Ishikawa (cell line): ENCODE results near the gene SNCAIP.
A peak's percentile ranks its signal among the peaks of the same experiment; 100 is the strongest.

ENCODE experiments used
- CEBPB ChIP-seq: IDR thresholded peaks from 2 replicates; pipeline ENCODE4 v1.6.1; 2012
- CREB1 ChIP-seq: IDR thresholded peaks from 2 replicates; pipeline ENCODE4 v1.6.1; 2012; ENCODE audit warnings: low read depth
- EGR1 ChIP-seq: IDR thresholded peaks from 2 replicates; pipeline ENCODE4 v1.6.1; 2012
- EP300 ChIP-seq: IDR thresholded peaks from 2 replicates; pipeline ENCODE4 v1.6.1; 2012; ENCODE audit warnings: borderline replicate concordance
- FOXM1 ChIP-seq: IDR thresholded peaks from 2 replicates; pipeline ENCODE4 v1.6.1; 2012; ENCODE audit warnings: low read depth, borderline replicate concordance
- MAX ChIP-seq: IDR thresholded peaks from 2 replicates; pipeline ENCODE4 v1.6.1; 2012
- NFIC ChIP-seq: IDR thresholded peaks from 2 replicates; pipeline ENCODE4 v1.6.1; 2012
- RAD21 ChIP-seq: IDR thresholded peaks from 2 replicates; pipeline ENCODE4 v1.6.1; 2012; ENCODE audit warnings: low read depth
- REST ChIP-seq: IDR thresholded peaks from 2 replicates; pipeline ENCODE4 v1.6.1; 2012; ENCODE audit warnings: low read depth, mild to moderate bottlenecking
- TAF1 ChIP-seq: IDR thresholded peaks from 2 replicates; pipeline ENCODE4 v1.6.1; 2012; ENCODE audit warnings: low read depth, mild to moderate bottlenecking
- TCF12 ChIP-seq: IDR thresholded peaks from 2 replicates; pipeline ENCODE4 v1.6.1; 2012; ENCODE audit warnings: low read depth
- TEAD4 ChIP-seq: IDR thresholded peaks from 2 replicates; pipeline ENCODE4 v1.6.1; 2012
- USF1 ChIP-seq: IDR thresholded peaks from 2 replicates; pipeline ENCODE4 v1.6.1; 2012
- YY1 ChIP-seq: IDR thresholded peaks from 2 replicates; pipeline ENCODE4 v1.6.1; 2012; ENCODE audit warnings: low read depth
- ZBTB7A ChIP-seq: IDR thresholded peaks from 2 replicates; pipeline ENCODE4 v1.6.1; 2012; ENCODE audit warnings: low read depth

The SNCAIP gene

GRCh38 chr5:122468351-122469116 is 156.5 kb downstream of the SNCAIP start:
- TF ChIP-seq ZBTB7A (no peak), USF1 (peak; percentile 64), TAF1 (no peak), TCF12 (no peak)

GRCh38 chr5:122469384-122469919 is 157.4 kb downstream of the SNCAIP start:
- TF ChIP-seq FOXM1, result no peak
- no peak for TF ChIP-seq USF1
- no peak for TF ChIP-seq RAD21
- no peak for TF ChIP-seq NFIC
- no peak for TF ChIP-seq TAF1
- TF ChIP-seq MAX, result no peak
- TF ChIP-seq TCF12, result no peak
- TF ChIP-seq TEAD4, result no peak
- TF ChIP-seq REST, result no peak

GRCh38 chr5:122470365-122470764 is 158.3 kb downstream of the SNCAIP start:
- TF ChIP-seq ZBTB7A, result no peak
- TF ChIP-seq USF1, result no peak
- TF ChIP-seq NFIC, result no peak
- TF ChIP-seq RAD21, result no peak
- no peak for TF ChIP-seq YY1
- TF ChIP-seq REST, result no peak
- no peak for TF ChIP-seq EGR1
- no peak for TF ChIP-seq MAX
- TF ChIP-seq TEAD4, result no peak
- no peak for TF ChIP-seq FOXM1

- no peak for TF ChIP-seq REST
- no peak for TF ChIP-seq YY1
- TF ChIP-seq TEAD4, result no peak
- TF ChIP-seq NFIC, result no peak
- TF ChIP-seq TAF1, result no peak
- TF ChIP-seq EGR1, result no peak
- TF ChIP-seq RAD21, result no peak
- TF ChIP-seq MAX, result no peak
- no peak for TF ChIP-seq USF1
- no peak for TF ChIP-seq EP300
- TF ChIP-seq FOXM1, result no peak
- TF ChIP-seq CREB1, result no peak
- no peak for TF ChIP-seq ZBTB7A
- no peak for TF ChIP-seq TCF12
- no peak for TF ChIP-seq CEBPB
Measured at GRCh38 chr5:122471031-122471751, 159.2 kb downstream of the SNCAIP start.
